CD4-positive, alpha-beta T cell (primary cell): ENCODE results near the gene TMEM95. TPM values are rescaled to one million over a fixed set of nuclear protein-coding genes. Genes with fewer than 3 reads are reported as not detected.

ENCODE experiments used
- ATAC-seq: fragments of 200-7000 bp; cut with Tn5 transposase; one replicate; pipeline ENCODE4 v1.10.0; 2022; ENCODE audit warnings: mild to moderate bottlenecking; ENCODE audit not compliant: poor library complexity
- CTCF ChIA-PET: fragments of 350-600 bp; sonication (Branson Sonifier 250); formaldehyde crosslinking; loops from one replicate; lab custom pipeline; 2021; ENCODE audit warnings: antibody characterized with exemption, inconsistent platforms; lab: Charles Lee
- POLR2A ChIA-PET: fragments of 350-600 bp; sonication (Branson Sonifier 250); formaldehyde crosslinking; loops from one replicate; lab custom pipeline; 2021; ENCODE audit warnings: antibody characterized with exemption, inconsistent platforms; lab: Charles Lee
- DNase-seq, 14 experiments: peaks; one replicate each; pipeline ENCODE4 v3.0.0-alpha.2; 2013 to 2020; ENCODE audit warnings: mixed read lengths in 2 of 14
- H3K27ac ChIP-seq, 2 donors: one replicate each; pipeline versions ENCODE4 v1.5.1 to v1.7.0; 2013; ENCODE audit warnings: low read length in 2 of 2, low read depth in 1 of 2, mild to moderate bottlenecking in 1 of 2
- H3K27me3 ChIP-seq, 2 experiments: 1 replicate in 1 of 2; 2 replicates in 1 of 2; pipeline versions ENCODE4 v1.6.1 to v1.7.0; 2013; ENCODE audit warnings: low read length in 2 of 2, control low read depth in 1 of 2, mild to moderate bottlenecking in 1 of 2, moderate library complexity in 1 of 2; ENCODE audit not compliant: insufficient read depth in 2 of 2, control insufficient read depth in 1 of 2
- H3K36me3 ChIP-seq: one replicate; pipeline ENCODE4 v1.6.1; 2013; ENCODE audit warnings: low read length, control low read depth; ENCODE audit not compliant: insufficient read depth
- H3K4me1 ChIP-seq: one replicate; pipeline ENCODE4 v1.6.1; 2013; ENCODE audit warnings: low read length, control low read depth; ENCODE audit not compliant: insufficient read depth
- H3K4me3 ChIP-seq: one replicate; pipeline ENCODE4 v1.5.1; 2013; ENCODE audit warnings: mild to moderate bottlenecking, low read length, moderate library complexity
- H3K9me3 ChIP-seq, 2 experiments: 1 replicate in 1 of 2; 2 replicates in 1 of 2; pipeline versions ENCODE4 v1.6.1 to v1.7.0; 2013; ENCODE audit warnings: low read length in 2 of 2, mild to moderate bottlenecking in 2 of 2, control low read depth in 1 of 2, moderate library complexity in 1 of 2; ENCODE audit not compliant: control insufficient read depth in 1 of 2, insufficient read depth in 1 of 2
- H3K27ac Mint-ChIP-seq: one replicate; pipeline ENCODE4 v1.8.0; 2020; ENCODE audit warnings: mixed read lengths
- H3K27me3 Mint-ChIP-seq: one replicate; pipeline ENCODE4 v1.8.0; 2021; ENCODE audit warnings: mixed read lengths
- H3K36me3 Mint-ChIP-seq: one replicate; pipeline ENCODE4 v1.8.0; 2021; ENCODE audit warnings: low read depth, mixed read lengths
- H3K4me1 Mint-ChIP-seq: one replicate; pipeline ENCODE4 v1.8.0; 2021; ENCODE audit warnings: low read depth, mixed read lengths
- H3K4me3 Mint-ChIP-seq: one replicate; pipeline ENCODE4 v1.8.0; 2020; ENCODE audit warnings: mild to moderate bottlenecking, mixed read lengths
- H3K9me3 Mint-ChIP-seq: one replicate; pipeline ENCODE4 v1.8.0; 2020; ENCODE audit warnings: mixed read lengths
- intact Hi-C, 2 experiments: fragments of 100-400 bp; cut with DNase I in 1 of 2; cut with micrococcal nuclease in 1 of 2; formaldehyde crosslinking; loops; one replicate each; pipeline versions ENCODE4 v1.15.1 to v1.9.0; 2023 to 2025; cut with DNase I, micrococcal nuclease
- total RNA-seq, 174 experiments: library from RNA in 2 of 174; stranded (reverse) in 2 of 174; gene quantifications; one replicate each; pipeline ENCODE4 v1.2.3 and lab custom pipeline; 2021 to 2026
- TF ChIP-seq, protein P1 (sequence below): fragments of 200-600 bp; IDR thresholded peaks from one replicate; pipeline ENCODE4 v1.8.0; 2022; ENCODE audit warnings: antibody characterized with exemption, mild to moderate bottlenecking

TMEM95 gene
- total RNA-seq, 2 experiments from 2014 or later = not detected

DNA sequence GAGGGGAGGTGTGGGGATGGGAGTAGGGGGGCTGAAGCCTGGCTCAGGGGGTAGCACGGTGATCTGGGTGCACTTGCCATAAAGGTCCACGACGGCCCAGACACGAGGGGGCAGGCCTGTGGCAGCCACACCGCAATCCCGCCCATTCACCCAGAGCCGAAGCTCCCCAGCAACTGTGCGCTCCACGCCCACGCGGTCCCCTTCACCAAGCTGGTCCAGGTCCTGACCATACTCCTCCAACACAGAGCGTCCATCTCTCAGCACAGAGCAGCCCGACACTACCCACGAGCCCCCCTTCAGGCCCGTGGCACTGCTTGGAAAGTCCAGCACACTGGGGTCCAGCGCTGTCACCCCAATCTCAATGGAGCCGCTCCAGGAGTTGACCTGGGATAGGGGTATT, 27.5 kb upstream of the TMEM95 start:
- CTCF ChIA-PET = interaction anchor here (1.0 kb wide), 1 partner anchor 24 kb away, joined by 3 read pairs; no protein-coding TSS in a partner anchor
- intact Hi-C loops = loop anchor here in 1 of 2 experiments (10.0 kb wide), 1 partner anchor 527 kb away; the partner anchor contains the start of genes CYB5D1, NAA38 and TMEM88
- peaks cover 41% of the 10 kb centered on the region for H3K36me3 Mint-ChIP-seq

DNA sequence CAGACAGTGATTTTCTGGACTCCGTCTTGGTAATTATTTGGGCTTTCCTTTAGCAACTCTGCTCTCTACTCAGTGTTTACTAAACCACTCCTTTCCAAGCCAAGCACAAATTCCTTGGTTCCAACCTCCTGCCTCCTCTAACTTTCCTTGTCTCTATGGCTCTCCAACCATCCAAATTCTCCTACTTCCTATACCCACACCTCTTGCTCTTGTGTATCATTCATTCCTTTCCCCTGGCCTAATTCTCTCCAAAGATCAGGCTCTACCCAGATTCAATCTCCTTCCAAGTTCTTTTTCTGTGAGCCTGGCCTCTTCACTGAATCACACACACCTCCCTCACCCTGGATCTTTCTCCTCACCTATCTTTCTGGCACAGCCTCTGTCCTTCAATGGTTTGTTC, 26.9 kb upstream of the TMEM95 start:
- H3K4me1 Mint-ChIP-seq = peaks cover 42% of the 10 kb centered on the region

More for the DNA sequence above, 27.5 kb upstream of the TMEM95 start:
- peak overlapping the region; percentile 88 for H3K27ac Mint-ChIP-seq
- TF ChIP-seq, protein P1, sequence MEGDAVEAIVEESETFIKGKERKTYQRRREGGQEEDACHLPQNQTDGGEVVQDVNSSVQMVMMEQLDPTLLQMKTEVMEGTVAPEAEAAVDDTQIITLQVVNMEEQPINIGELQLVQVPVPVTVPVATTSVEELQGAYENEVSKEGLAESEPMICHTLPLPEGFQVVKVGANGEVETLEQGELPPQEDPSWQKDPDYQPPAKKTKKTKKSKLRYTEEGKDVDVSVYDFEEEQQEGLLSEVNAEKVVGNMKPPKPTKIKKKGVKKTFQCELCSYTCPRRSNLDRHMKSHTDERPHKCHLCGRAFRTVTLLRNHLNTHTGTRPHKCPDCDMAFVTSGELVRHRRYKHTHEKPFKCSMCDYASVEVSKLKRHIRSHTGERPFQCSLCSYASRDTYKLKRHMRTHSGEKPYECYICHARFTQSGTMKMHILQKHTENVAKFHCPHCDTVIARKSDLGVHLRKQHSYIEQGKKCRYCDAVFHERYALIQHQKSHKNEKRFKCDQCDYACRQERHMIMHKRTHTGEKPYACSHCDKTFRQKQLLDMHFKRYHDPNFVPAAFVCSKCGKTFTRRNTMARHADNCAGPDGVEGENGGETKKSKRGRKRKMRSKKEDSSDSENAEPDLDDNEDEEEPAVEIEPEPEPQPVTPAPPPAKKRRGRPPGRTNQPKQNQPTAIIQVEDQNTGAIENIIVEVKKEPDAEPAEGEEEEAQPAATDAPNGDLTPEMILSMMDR = no peak
- POLR2A ChIA-PET = interaction anchor here (3.4 to 4.1 kb wide), 2 partner anchors 9 to 17 kb away, joined by 14 to 21 read pairs; partner anchors contain the start of gene ACAP1
- peak overlapping the region; percentile 74 for H3K4me3 Mint-ChIP-seq
- Histone ChIP-seq H3K27me3 (no peaks in the 10 kb centered on the region), H3K36me3 (peaks cover 35% of the 10 kb centered on the region), H3K27ac (no peak overlapping the region), H3K4me1 (peaks cover 54% of the 10 kb centered on the region), H3K9me3 (no peaks in the 10 kb centered on the region), H3K4me3 (no peak overlapping the region)
- DNase-seq (peak in 1 of 14 experiments; percentile 34), ATAC-seq (no peak)
- H3K27me3 Mint-ChIP-seq = no peaks in the 10 kb centered on the region
- no peaks in the 10 kb centered on the region for H3K9me3 Mint-ChIP-seq
- peaks cover 37% of the 10 kb centered on the region for H3K4me1 Mint-ChIP-seq

DNA sequence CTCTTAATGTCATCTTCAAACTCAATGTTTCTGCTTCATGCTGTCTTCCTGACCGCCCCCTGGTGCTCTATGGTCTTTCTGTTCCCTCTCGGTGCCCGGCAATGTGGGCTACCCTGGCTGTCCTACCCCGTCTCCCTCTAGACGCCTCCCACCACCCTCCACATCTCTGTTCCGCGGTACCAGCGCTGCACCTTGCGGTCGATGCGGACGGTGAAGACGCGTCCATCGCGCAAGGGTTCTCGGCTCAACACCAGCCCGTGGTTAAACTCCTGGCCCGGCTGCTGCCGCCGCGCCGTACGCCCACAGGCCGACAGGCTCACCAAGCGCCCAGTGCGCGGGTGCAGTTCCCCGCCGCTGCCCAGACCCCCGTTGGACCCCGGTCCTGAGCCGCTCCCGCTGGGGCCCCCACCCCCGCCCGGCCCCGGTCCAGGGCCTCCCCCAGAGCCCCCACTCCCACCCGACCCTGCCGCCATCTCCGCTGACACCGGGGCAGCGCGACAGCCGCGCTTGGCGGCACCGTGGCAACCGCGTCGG, 26.0 kb upstream of the TMEM95 start, which contains the start of gene NEURL4:
Gene NEURL4 (minus strand): TSS at position 496 of the 534 bp plus-strand sequence. CDS start 23 bp downstream, at position 473.
- H3K27ac ChIP-seq = peak within 1 kb of the TSS; percentile 80 to 92
- Mint-ChIP-seq H3K27ac (peak within 1 kb of the TSS; percentile 88), H3K27me3 (no peaks in the 10 kb centered on the region), H3K4me3 (peak within 1 kb of the TSS; percentile 90), H3K36me3 (peaks cover 27% of the 10 kb centered on the region), H3K4me1 (peaks cover 47% of the 10 kb centered on the region), H3K9me3 (no peaks in the 10 kb centered on the region)
- ATAC-seq (peak; percentile 45), DNase-seq (peak in 7 of 14 experiments; percentile 17 to 70 (median 27))
- H3K9me3 ChIP-seq = no peaks in the 10 kb centered on the region
- intact Hi-C loops = loop anchor here (1.0 to 10.0 kb wide), 4 partner anchors 12 to 526 kb away; partner anchors contain the start of genes CYB5D1 (in 1 of the 2), GPS2 (in 1 of the 2), NAA38 (in 1 of the 2) and TMEM88 (in 1 of the 2)
- H3K27me3 ChIP-seq = no peaks in the 10 kb centered on the region
- H3K4me3 ChIP-seq = peak within 1 kb of the TSS; percentile 64
- TF ChIP-seq, protein P1 = no peak
- H3K4me1 ChIP-seq = peaks cover 58% of the 10 kb centered on the region
- POLR2A ChIA-PET = interaction anchor here (0.8 to 4.1 kb wide), 22 partner anchors 8 to 358 kb away, joined by 3 to 46 read pairs (median 8); partner anchors contain the start of genes ACADVL, ACAP1, DLG4 and FXR2
- peaks cover 20% of the 10 kb centered on the region for H3K36me3 ChIP-seq
- CTCF ChIA-PET = interaction anchor here (0.7 to 1.5 kb wide), 8 partner anchors 15 to 232 kb away, joined by 3 to 5 read pairs (median 4); partner anchors contain the start of genes SENP3 and SLC2A4

More for the DNA sequence above, 26.9 kb upstream of the TMEM95 start:
- H3K9me3 ChIP-seq = no peaks in the 10 kb centered on the region
- Mint-ChIP-seq H3K9me3 (no peaks in the 10 kb centered on the region), H3K27me3 (no peaks in the 10 kb centered on the region), H3K4me3 (peak overlapping the region; percentile 74), H3K27ac (peak overlapping the region; percentile 88), H3K36me3 (peaks cover 36% of the 10 kb centered on the region)
- H3K36me3 ChIP-seq = peaks cover 29% of the 10 kb centered on the region
- H3K4me1 ChIP-seq = peaks cover 56% of the 10 kb centered on the region
- no peak overlapping the region for H3K4me3 ChIP-seq
- TF ChIP-seq, protein P1 = no peak
- POLR2A ChIA-PET = interaction anchor here (1.4 to 4.1 kb wide), 5 partner anchors 9 to 156 kb away, joined by 3 to 46 read pairs (median 18); partner anchors contain the start of genes ACAP1, GPS2 and POLR2A
- CTCF ChIA-PET = interaction anchor here (0.9 kb wide), 1 partner anchor 14 kb away, joined by 3 read pairs; no protein-coding TSS in a partner anchor
- DNase-seq = no peak
- no peak for ATAC-seq
- no peaks in the 10 kb centered on the region for H3K27me3 ChIP-seq
- H3K27ac ChIP-seq = peak overlapping the region in 1 of 2 donors; percentile 80
- intact Hi-C loops = loop anchor here (1.0 to 10.0 kb wide), 4 partner anchors 11 to 527 kb away; partner anchors contain the start of genes CYB5D1 (in 1 of the 2), GPS2 (in 1 of the 2), NAA38 (in 1 of the 2) and TMEM88 (in 1 of the 2)
